Nephron progenitor cell (in vitro differentiated cells): Measurements from ENCODE around the gene PRF1.

ENCODE experiments used
- DNase-seq: peaks from one replicate; pipeline ENCODE4 v3.0.0; 2021
- H3K27ac Mint-ChIP-seq: 2 replicates; pipeline ENCODE4 v1.8.0; 2021; ENCODE audit warnings: mild to moderate bottlenecking, moderate library complexity, mixed read lengths
- H3K27me3 Mint-ChIP-seq: 2 replicates; pipeline ENCODE4 v1.8.0; 2021; ENCODE audit warnings: mild to moderate bottlenecking, low read depth, mixed read lengths; ENCODE audit not compliant: poor library complexity
- H3K36me3 Mint-ChIP-seq: 2 replicates; pipeline ENCODE4 v1.8.0; 2021; ENCODE audit warnings: low read depth, mixed read lengths
- H3K4me1 Mint-ChIP-seq: 2 replicates; pipeline ENCODE4 v1.8.0; 2021; ENCODE audit warnings: mixed read lengths
- H3K4me3 Mint-ChIP-seq: 2 replicates; pipeline ENCODE4 v1.8.0; 2021; ENCODE audit warnings: mild to moderate bottlenecking, moderate library complexity, mixed read lengths
- H3K9me3 Mint-ChIP-seq: 2 replicates; pipeline ENCODE4 v1.8.0; 2021; ENCODE audit warnings: mild to moderate bottlenecking, moderate library complexity, mixed read lengths
- CTCF ChIP-seq: fragments of 200-600 bp; sonication (generic); IDR thresholded peaks from 2 replicates; pipeline ENCODE4 v1.5.0; 2021; ENCODE audit warnings: antibody characterized with exemption

Gene PRF1

DNA sequence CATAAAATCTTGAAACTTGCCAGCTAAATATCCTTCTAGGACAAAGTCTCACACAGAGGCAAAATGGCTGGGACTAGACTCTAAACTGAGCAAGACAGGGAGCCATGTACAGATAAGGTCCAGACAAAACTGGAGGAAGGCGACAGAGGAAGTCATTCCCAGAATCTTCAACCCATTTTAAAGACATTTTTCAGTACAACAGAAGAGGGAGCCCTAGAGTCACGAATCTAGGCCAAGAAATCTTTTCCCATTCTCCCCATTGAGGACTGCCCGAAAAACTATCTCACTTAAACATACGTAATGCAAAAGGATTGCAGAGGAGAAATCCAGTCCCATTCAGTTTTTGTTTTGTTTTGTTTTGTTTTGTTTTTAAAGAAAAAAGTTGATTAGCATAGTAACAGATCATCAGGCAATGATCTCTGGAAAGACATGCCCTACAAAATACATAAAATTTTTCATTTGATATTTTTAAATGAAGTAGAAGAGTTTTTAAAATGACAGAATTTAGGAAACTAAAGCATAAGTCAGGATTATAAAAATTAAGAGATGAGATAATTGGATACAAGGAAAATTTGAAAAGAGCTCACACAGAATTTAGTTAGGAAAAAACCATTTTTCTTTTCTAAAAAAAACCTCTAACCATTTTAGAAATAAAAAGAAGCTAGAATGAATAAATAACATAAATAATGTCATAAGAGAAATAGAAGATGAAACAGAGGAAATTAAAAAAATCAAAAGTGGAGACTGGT lies 16.9 kb upstream of the PRF1 start:
- Mint-ChIP-seq H3K36me3 (peaks cover 22% of the 10 kb centered on the region), H3K4me1 (no peaks in the 10 kb centered on the region), H3K27ac (no peak overlapping the region)

GRCh38 chr10:70618663-70619062 lies 16.1 kb upstream of the PRF1 start:
- no peak for TF ChIP-seq CTCF
- Mint-ChIP-seq H3K36me3 (peaks cover 22% of the 10 kb centered on the region), H3K4me1 (no peaks in the 10 kb centered on the region), H3K9me3 (peaks cover 52% of the 10 kb centered on the region), H3K27ac (no peak overlapping the region), H3K27me3 (peaks cover 4% of the 10 kb centered on the region), H3K4me3 (no peak overlapping the region)
- no peak for DNase-seq

More for the DNA sequence above, 16.9 kb upstream of the PRF1 start:
- no peak for TF ChIP-seq CTCF
- Mint-ChIP-seq H3K9me3 (peaks cover 52% of the 10 kb centered on the region), H3K4me3 (no peak overlapping the region), H3K27me3 (peaks cover 4% of the 10 kb centered on the region)
- DNase-seq: no peak

- no peak for TF ChIP-seq CTCF
- Mint-ChIP-seq H3K4me3 (no peak overlapping the region), H3K4me1 (no peaks in the 10 kb centered on the region), H3K36me3 (peaks cover 22% of the 10 kb centered on the region), H3K9me3 (peaks cover 52% of the 10 kb centered on the region), H3K27me3 (peaks cover 4% of the 10 kb centered on the region), H3K27ac (no peak overlapping the region)
- no peak for DNase-seq
Measured at GRCh38 chr10:70617798-70618568, 15.4 kb upstream of the PRF1 start.

DNA sequence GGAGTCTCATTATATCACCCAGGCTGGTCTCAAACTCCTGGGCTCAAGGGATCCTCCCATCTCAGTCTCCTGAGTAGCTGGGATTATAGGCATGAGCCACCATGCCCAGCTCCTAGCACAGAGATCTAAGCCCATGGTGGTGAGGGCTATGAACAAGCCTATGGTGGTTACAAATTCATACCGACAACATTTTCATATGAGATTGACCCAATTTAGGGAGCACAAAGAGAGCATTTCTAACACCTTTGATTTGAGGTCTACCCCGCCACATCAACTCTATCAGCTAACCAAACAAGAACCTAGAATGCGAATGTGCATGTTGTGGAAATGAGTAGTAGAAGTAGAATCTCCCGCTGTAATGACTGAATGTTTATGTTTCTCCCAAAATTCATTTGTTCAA lies 14.2 kb upstream of the PRF1 start:
- peaks cover 56% of the 10 kb centered on the region for H3K9me3 Mint-ChIP-seq
- no peak for TF ChIP-seq CTCF
- H3K4me3 Mint-ChIP-seq: no peak overlapping the region
- H3K27ac Mint-ChIP-seq: no peak overlapping the region
- no peak for DNase-seq
- no peaks in the 10 kb centered on the region for H3K4me1 Mint-ChIP-seq
- peaks cover 4% of the 10 kb centered on the region for H3K27me3 Mint-ChIP-seq
- peaks cover 22% of the 10 kb centered on the region for H3K36me3 Mint-ChIP-seq

DNA sequence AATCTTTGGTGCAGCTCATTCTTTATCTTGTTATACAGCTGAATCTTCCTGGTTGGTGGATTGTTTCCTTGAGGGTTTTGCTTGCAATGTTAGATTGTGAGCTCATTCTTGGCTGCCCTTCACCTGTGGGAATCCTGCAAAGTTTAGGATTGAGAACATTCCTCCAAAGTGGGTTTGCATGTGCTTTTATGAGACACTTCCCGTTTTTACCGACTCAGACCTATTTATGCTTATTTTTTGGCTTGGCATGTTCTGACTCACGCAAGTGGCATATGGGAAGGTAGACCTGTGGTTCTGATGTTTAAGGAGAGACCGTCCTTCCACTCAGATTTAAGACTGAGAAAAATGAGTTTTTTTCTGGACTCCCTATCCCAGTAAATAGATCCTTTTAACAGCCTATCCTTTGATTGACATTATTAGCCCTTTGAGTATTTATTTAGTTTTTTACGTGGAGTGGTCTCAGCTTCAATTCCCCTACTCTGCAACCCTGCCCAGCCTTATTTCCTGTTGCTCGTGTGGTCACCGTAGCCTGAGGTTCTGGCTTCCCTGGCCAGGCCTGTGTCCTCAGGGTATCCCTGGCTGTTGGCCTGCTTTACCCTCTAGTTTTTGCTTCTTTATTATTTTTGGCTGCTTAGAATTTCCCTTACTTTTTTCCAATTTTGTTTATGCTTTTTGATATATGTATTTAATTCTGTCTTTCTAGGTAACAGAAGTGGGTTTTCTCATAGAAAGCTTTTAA lies 13.4 kb upstream of the PRF1 start:
- Mint-ChIP-seq H3K4me3 (no peak overlapping the region), H3K27ac (no peak overlapping the region)

More for the DNA sequence above, 13.4 kb upstream of the PRF1 start:
- no peak for DNase-seq
- peaks cover 22% of the 10 kb centered on the region for H3K36me3 Mint-ChIP-seq
- H3K9me3 Mint-ChIP-seq: peaks cover 54% of the 10 kb centered on the region
- TF ChIP-seq CTCF: no peak
- no peaks in the 10 kb centered on the region for H3K4me1 Mint-ChIP-seq
- peaks cover 4% of the 10 kb centered on the region for H3K27me3 Mint-ChIP-seq
